Activated CD8-positive, alpha-beta memory T cell treated with anti-CD3 and anti-CD28 coated beads, Interleukin-2, amount 10 ng/mL, durations not matched to agents 7 days and 5 days (primary cell): ENCODE results near the gene KIF13A. TPM values are rescaled to one million over a fixed set of nuclear protein-coding genes. Genes with fewer than 3 reads are reported as not detected.

Experiments used
- ATAC-seq: fragments of 150-1000 bp; cut with Tn5 transposase; one replicate; pipeline ENCODE4 v1.10.0; 2021; ENCODE audit warnings: moderate library complexity
- CTCF ChIA-PET: fragments of 350-600 bp; sonication (Branson Sonifier 250); formaldehyde crosslinking; loops from one replicate; lab custom pipeline; 2021; ENCODE audit warnings: antibody characterized with exemption; lab: Charles Lee
- DNase-seq: peaks from one replicate; pipeline ENCODE4 v3.0.0-alpha.2; 2020
- H3K27ac Mint-ChIP-seq: one replicate; pipeline ENCODE4 v1.8.0; 2021; ENCODE audit warnings: mild to moderate bottlenecking, mixed read lengths
- H3K27me3 Mint-ChIP-seq: one replicate; pipeline ENCODE4 v1.8.0; 2021; ENCODE audit warnings: mixed read lengths
- H3K36me3 Mint-ChIP-seq: one replicate; pipeline ENCODE4 v1.8.0; 2021; ENCODE audit warnings: mild to moderate bottlenecking, mixed read lengths
- H3K4me1 Mint-ChIP-seq: one replicate; pipeline ENCODE4 v1.8.0; 2021; ENCODE audit warnings: mixed read lengths
- H3K4me3 Mint-ChIP-seq: one replicate; pipeline ENCODE4 v1.8.0; 2021; ENCODE audit warnings: mild to moderate bottlenecking, moderate library complexity, mixed read lengths
- H3K9me3 Mint-ChIP-seq: one replicate; pipeline ENCODE4 v1.8.0; 2022; ENCODE audit warnings: low read depth, mixed read lengths
- total RNA-seq, 2 experiments: library from RNA; stranded (reverse); gene quantifications; one replicate each; pipeline ENCODE4 v1.2.3, GENCODE V29; 2021

The KIF13A gene
- total RNA-seq, 2 experiments from 2014 or later, result 0.05 TPM; not detected in 1

- Mint-ChIP-seq H3K27ac (no peak overlapping the region), H3K9me3 (no peaks in the 10 kb centered on the region), H3K36me3 (no peaks in the 10 kb centered on the region), H3K27me3 (peaks cover 32% of the 10 kb centered on the region), H3K4me1 (peaks cover 3% of the 10 kb centered on the region), H3K4me3 (no peak overlapping the region)
- DNase-seq (no peak), ATAC-seq (no peak)
- CTCF ChIA-PET, result interaction anchor here (0.8 kb wide), 1 partner anchor 644 kb away, joined by 3 read pairs; no protein-coding TSS in a partner anchor
Observed at GRCh38 chr6:17839513-17840223, 147.8 kb downstream of the KIF13A start.

- CTCF ChIA-PET, result no interaction called here
- Mint-ChIP-seq H3K36me3 (no peaks in the 10 kb centered on the region), H3K27me3 (peaks cover 29% of the 10 kb centered on the region), H3K9me3 (no peaks in the 10 kb centered on the region), H3K4me3 (no peak overlapping the region), H3K4me1 (no peaks in the 10 kb centered on the region), H3K27ac (no peak overlapping the region)
- no peak for DNase-seq
- ATAC-seq, result no peak
Observed at GRCh38 chr6:17836293-17836692, 151.1 kb downstream of the KIF13A start.

DNA sequence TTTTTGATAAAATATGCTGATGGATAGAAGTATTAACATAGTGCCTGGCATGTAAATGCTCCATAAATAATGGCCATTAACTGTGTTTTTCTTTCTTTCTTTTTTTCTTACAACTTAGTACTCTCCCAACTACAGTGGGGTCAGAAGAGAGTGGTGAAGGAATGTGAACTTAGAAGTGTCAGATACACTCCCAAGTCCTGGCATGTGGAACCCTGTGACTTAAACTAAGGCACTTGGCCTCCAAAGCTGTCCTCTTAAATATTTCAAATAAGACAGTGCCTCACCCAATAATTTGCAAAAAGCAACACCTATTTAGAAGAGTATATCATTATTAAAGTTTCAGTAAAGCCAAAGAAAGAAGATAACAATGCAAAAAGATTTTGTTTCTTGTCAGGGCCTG is 151.7 kb downstream of the KIF13A start:
- H3K4me1 Mint-ChIP-seq, result no peaks in the 10 kb centered on the region
- no peak for DNase-seq
- H3K27ac Mint-ChIP-seq, result no peak overlapping the region
- no peaks in the 10 kb centered on the region for H3K36me3 Mint-ChIP-seq
- H3K27me3 Mint-ChIP-seq, result peaks cover 29% of the 10 kb centered on the region
- CTCF ChIA-PET, result no interaction called here
- no peak overlapping the region for H3K4me3 Mint-ChIP-seq
- no peaks in the 10 kb centered on the region for H3K9me3 Mint-ChIP-seq
- no peak for ATAC-seq

GRCh38 chr6:17831135-17831534 is 156.3 kb downstream of the KIF13A start:
- CTCF ChIA-PET, result no interaction called here
- no peaks in the 10 kb centered on the region for H3K9me3 Mint-ChIP-seq

DNA sequence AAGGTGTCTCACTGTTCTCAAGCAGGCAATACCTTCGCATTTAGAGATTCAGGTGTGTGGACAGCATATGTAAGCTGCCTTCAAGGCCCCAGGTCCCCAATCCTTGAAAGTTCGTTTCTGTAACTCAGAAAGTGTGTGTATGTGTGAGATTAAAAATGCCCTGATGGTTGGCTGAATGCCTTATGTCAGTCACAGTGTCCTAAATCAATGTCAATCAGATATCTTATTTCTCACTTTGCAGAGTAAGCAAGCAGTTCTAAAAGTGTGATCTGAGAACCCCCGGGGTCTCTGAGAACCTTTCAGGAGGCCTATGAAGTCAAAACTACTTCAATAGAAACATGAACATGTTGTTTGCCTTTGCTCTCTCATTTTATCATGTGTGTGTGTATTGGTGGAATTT is 157.5 kb downstream of the KIF13A start:
- Mint-ChIP-seq H3K27me3 (peaks cover 22% of the 10 kb centered on the region), H3K4me1 (no peaks in the 10 kb centered on the region), H3K27ac (no peak overlapping the region), H3K9me3 (no peaks in the 10 kb centered on the region), H3K4me3 (no peak overlapping the region), H3K36me3 (no peaks in the 10 kb centered on the region)
- ATAC-seq (no peak), DNase-seq (no peak)
- CTCF ChIA-PET, result no interaction called here

More at GRCh38 chr6:17831135-17831534, 156.3 kb downstream of the KIF13A start:
- Mint-ChIP-seq H3K27ac (no peak overlapping the region), H3K27me3 (peaks cover 19% of the 10 kb centered on the region), H3K4me3 (no peak overlapping the region), H3K4me1 (no peaks in the 10 kb centered on the region), H3K36me3 (no peaks in the 10 kb centered on the region)
- ATAC-seq, result no peak
- no peak for DNase-seq

DNA sequence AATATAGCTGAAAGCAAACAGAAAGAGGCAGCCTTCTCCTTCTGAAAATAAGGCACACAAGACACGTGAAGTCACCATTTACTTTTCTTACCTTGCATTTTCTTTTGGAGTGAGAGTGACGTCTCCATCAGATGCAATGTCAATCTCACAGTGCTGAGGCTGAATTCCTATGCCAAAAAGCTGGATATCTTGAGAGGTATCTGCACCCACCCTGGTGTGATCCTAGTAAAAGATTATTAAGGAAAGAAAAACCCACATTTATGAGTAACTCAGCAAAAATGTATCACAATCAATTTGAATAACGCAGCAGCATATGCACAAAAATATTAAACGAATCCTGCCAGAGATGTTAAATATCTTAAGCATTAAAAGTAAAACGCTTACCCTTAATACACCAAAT is 159.3 kb downstream of the KIF13A start:
- H3K4me3 Mint-ChIP-seq, result no peak overlapping the region
- H3K27ac Mint-ChIP-seq, result no peak overlapping the region
- H3K9me3 Mint-ChIP-seq, result no peaks in the 10 kb centered on the region
- peaks cover 20% of the 10 kb centered on the region for H3K27me3 Mint-ChIP-seq
- CTCF ChIA-PET, result interaction anchor here (1.2 kb wide), 1 partner anchor 13 kb away, joined by 3 read pairs; no protein-coding TSS in a partner anchor
- H3K4me1 Mint-ChIP-seq, result no peaks in the 10 kb centered on the region
- ATAC-seq (no peak), DNase-seq (no peak)
- H3K36me3 Mint-ChIP-seq, result no peaks in the 10 kb centered on the region

GRCh38 chr6:17826301-17826700 is 161.1 kb downstream of the KIF13A start:
- no peak for DNase-seq
- no peaks in the 10 kb centered on the region for H3K9me3 Mint-ChIP-seq
- ATAC-seq, result no peak
- H3K4me1 Mint-ChIP-seq, result no peaks in the 10 kb centered on the region
- H3K36me3 Mint-ChIP-seq, result no peaks in the 10 kb centered on the region
- H3K4me3 Mint-ChIP-seq, result no peak overlapping the region
- CTCF ChIA-PET, result no interaction called here
- H3K27me3 Mint-ChIP-seq, result peaks cover 17% of the 10 kb centered on the region
- H3K27ac Mint-ChIP-seq, result no peak overlapping the region

DNA sequence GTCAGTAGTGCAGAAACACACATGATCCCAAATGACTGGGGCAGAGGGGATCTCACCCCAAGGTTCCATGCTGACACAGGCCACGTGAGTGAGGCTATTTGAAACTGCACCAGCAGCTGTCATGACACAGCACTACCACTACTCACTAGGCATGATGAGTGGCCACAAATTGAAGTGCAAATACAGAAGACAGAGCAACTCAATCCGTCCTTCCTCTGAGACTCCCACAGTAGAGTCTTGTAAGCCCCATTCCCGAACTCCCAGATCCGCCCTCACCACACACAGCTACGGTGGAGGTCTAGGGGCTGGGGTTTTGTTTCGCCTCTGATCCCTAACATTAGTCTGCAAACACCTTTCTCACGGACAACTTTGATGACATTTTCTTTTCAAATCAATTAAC is 167.4 kb downstream of the KIF13A start:
- no peaks in the 10 kb centered on the region for H3K36me3 Mint-ChIP-seq
- H3K4me3 Mint-ChIP-seq, result no peak overlapping the region
- no peaks in the 10 kb centered on the region for H3K4me1 Mint-ChIP-seq
- no peak for ATAC-seq
- peaks cover 5% of the 10 kb centered on the region for H3K27me3 Mint-ChIP-seq
- H3K9me3 Mint-ChIP-seq, result no peaks in the 10 kb centered on the region
- no peak for DNase-seq
- H3K27ac Mint-ChIP-seq, result no peak overlapping the region
- CTCF ChIA-PET, result interaction anchor here (0.7 to 5.0 kb wide), 2 partner anchors 16 to 119 kb away, joined by 3 to 29 read pairs; no protein-coding TSS in a partner anchor

GRCh38 chr6:17817763-17818162 is 169.7 kb downstream of the KIF13A start:
- no peak for ATAC-seq
- Mint-ChIP-seq H3K9me3 (no peaks in the 10 kb centered on the region), H3K27ac (no peak overlapping the region), H3K4me3 (no peak overlapping the region), H3K36me3 (no peaks in the 10 kb centered on the region), H3K27me3 (peaks cover 5% of the 10 kb centered on the region), H3K4me1 (no peaks in the 10 kb centered on the region)
- no peak for DNase-seq
- CTCF ChIA-PET, result interaction anchor here (0.6 to 5.0 kb wide), 4 partner anchors 14 to 247 kb away, joined by 3 to 29 read pairs (median 7); no protein-coding TSS in a partner anchor

DNA sequence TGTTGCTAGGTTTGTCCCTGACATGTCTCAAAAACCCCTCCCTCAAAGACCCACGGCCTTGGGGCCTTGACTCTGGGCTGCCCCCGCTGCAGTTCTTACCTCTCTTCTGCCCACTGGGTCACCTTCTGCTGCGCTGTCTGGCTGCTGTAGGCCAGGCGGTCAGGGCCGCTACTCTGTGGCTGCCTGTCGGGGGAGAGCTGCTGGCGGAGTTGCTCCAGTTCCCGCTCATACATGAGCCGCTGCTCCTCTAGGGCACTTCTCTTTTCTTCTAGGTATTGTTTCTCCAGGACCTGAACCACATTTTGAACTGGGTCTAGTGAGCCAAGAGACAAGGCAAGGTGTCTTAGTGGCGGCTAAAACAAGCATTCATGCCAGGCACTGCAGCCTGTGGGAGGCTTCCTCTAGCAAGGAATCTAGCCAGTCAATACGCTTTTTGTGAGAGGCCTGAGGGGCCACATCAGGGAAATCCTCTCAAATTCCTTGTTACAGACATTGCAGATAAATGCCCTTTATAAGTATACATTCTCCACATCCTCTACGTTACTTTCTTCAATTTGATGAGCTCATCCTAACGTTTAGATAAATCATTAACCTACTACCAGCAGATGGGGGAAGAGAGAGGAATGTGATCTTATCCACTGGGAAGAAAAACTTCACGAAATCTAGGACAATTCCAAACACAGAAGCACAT is 170.4 kb downstream of the KIF13A start:
- H3K4me1 Mint-ChIP-seq, result no peaks in the 10 kb centered on the region
- no peaks in the 10 kb centered on the region for H3K36me3 Mint-ChIP-seq
- CTCF ChIA-PET, result interaction anchor here (1.4 to 5.0 kb wide), 3 partner anchors 13 to 233 kb away, joined by 3 to 29 read pairs (median 8); no protein-coding TSS in a partner anchor
- ATAC-seq, result no peak
- H3K27ac Mint-ChIP-seq, result no peak overlapping the region
- no peaks in the 10 kb centered on the region for H3K9me3 Mint-ChIP-seq
- DNase-seq, result no peak
- peaks cover 11% of the 10 kb centered on the region for H3K27me3 Mint-ChIP-seq
- H3K4me3 Mint-ChIP-seq, result no peak overlapping the region

- ATAC-seq (no peak), DNase-seq (no peak)
- Mint-ChIP-seq H3K4me1 (no peaks in the 10 kb centered on the region), H3K4me3 (no peak overlapping the region), H3K27me3 (peaks cover 27% of the 10 kb centered on the region), H3K27ac (no peak overlapping the region), H3K36me3 (no peaks in the 10 kb centered on the region), H3K9me3 (no peaks in the 10 kb centered on the region)
- CTCF ChIA-PET, result interaction anchor here (1.0 to 2.2 kb wide), 4 partner anchors 9 to 656 kb away, joined by 3 to 7 read pairs (median 4); no protein-coding TSS in a partner anchor
Observed at GRCh38 chr6:17813542-17813941, 173.9 kb downstream of the KIF13A start.

DNA sequence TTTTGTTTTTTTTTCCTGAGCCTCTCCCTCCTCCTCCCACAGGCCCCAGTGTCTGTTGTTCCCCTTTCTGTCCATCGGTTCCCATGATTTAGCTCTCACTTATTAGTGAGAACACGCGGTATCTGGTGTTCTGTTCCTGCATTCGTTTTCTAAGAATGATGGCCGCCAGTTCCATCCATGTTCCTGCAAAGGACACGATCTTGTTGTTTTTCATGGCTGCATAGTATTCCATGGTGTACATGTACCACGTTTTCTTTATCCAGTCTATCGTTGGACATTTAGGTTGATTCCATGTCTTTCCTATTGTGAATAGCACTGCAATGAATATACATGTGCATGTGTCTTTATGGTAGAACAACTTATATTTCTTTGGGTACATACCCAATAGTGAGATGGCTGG is 175.1 kb downstream of the KIF13A start:
- no peak overlapping the region for H3K4me3 Mint-ChIP-seq
- no peak for ATAC-seq
- no peak overlapping the region for H3K27ac Mint-ChIP-seq
- CTCF ChIA-PET, result interaction anchor here (1.0 to 2.2 kb wide), 4 partner anchors 8 to 655 kb away, joined by 3 to 7 read pairs (median 4); no protein-coding TSS in a partner anchor
- H3K27me3 Mint-ChIP-seq, result peaks cover 27% of the 10 kb centered on the region
- H3K4me1 Mint-ChIP-seq, result no peaks in the 10 kb centered on the region
- no peaks in the 10 kb centered on the region for H3K9me3 Mint-ChIP-seq
- DNase-seq, result no peak
- no peaks in the 10 kb centered on the region for H3K36me3 Mint-ChIP-seq

- no peak overlapping the region for H3K4me3 Mint-ChIP-seq
- ATAC-seq, result no peak
- H3K27me3 Mint-ChIP-seq, result peaks cover 36% of the 10 kb centered on the region
- CTCF ChIA-PET, result no interaction called here
- H3K36me3 Mint-ChIP-seq, result no peaks in the 10 kb centered on the region
- H3K27ac Mint-ChIP-seq, result no peak overlapping the region
- peaks cover 6% of the 10 kb centered on the region for H3K4me1 Mint-ChIP-seq
- no peaks in the 10 kb centered on the region for H3K9me3 Mint-ChIP-seq
- no peak for DNase-seq
Observed at GRCh38 chr6:17808609-17809008, 178.8 kb downstream of the KIF13A start.
